Vagina (tissue), 2 donors: ENCODE results near the gene INPP5A. TPM values are rescaled to one million over a fixed set of nuclear protein-coding genes. Genes with fewer than 3 reads are reported as not detected.

Experiments used
- DNase-seq, 2 donors: peaks; one replicate each; pipeline ENCODE4 v3.0.0-alpha.2; 2017; ENCODE audit errors: extremely low spot score in 2 of 2
- H3K27ac ChIP-seq: fragments of 200-600 bp; sonication (generic); one replicate; pipeline ENCODE4 v1.5.1; 2019
- H3K27me3 ChIP-seq: fragments of 200-600 bp; sonication (generic); one replicate; pipeline ENCODE4 v1.5.1; 2019
- H3K36me3 ChIP-seq, 2 donors: fragments of 200-600 bp; sonication (generic); one replicate each; pipeline ENCODE4 v1.5.1; 2017 to 2019
- H3K4me1 ChIP-seq: fragments of 200-600 bp; sonication (generic); one replicate; pipeline ENCODE4 v1.5.1; 2019
- H3K4me3 ChIP-seq, 2 donors: fragments of 200-600 bp; sonication (generic); 1 replicate in 1 of 2; 2 replicates in 1 of 2; pipeline ENCODE4 v1.5.1; 2016 to 2019
- H3K9me3 ChIP-seq: fragments of 200-600 bp; sonication (generic); one replicate; pipeline ENCODE4 v1.5.1; 2019
- POLR2A ChIP-seq, 2 donors: fragments of 450-650 bp; IDR thresholded peaks; one replicate each; pipeline ENCODE4 v1.6.1; 2017; ENCODE audit warnings: antibody characterized with exemption in 2 of 2, mild to moderate bottlenecking in 2 of 2, moderate library complexity in 2 of 2
- POLR2AphosphoS5 ChIP-seq, 2 donors: sonication (generic); formaldehyde crosslinking; IDR thresholded peaks; one replicate each; pipeline ENCODE4 v1.9.0; 2017; ENCODE audit warnings: antibody characterized with exemption in 2 of 2, mild to moderate bottlenecking in 2 of 2, low read depth in 1 of 2; ENCODE audit not compliant: insufficient read depth in 1 of 2
- intact Hi-C: fragments of 100-400 bp; cut with DNase I; formaldehyde crosslinking; loops from one replicate; pipeline ENCODE4 v1.15.1; 2023
- total RNA-seq: library from RNA; depleted of rRNA; stranded (reverse); fragments of >200 nt; gene quantifications from one replicate; pipeline ENCODE4 v1.2.3, GENCODE V29; 2016
- TF ChIP-seq, protein P1 (sequence below), 3 experiments: fragments of 450-650 bp in 2 of 3; fragments of 200-600 bp in 1 of 3; sonication (generic) in 1 of 3; IDR thresholded peaks; one replicate each; pipeline ENCODE4 v1.5.1; 2017 to 2019; ENCODE audit warnings: antibody characterized with exemption in 3 of 3, mild to moderate bottlenecking in 2 of 3, moderate library complexity in 2 of 3

The INPP5A gene
- total RNA-seq, 1 donor from 2014 or later, result 24.3 TPM

DNA sequence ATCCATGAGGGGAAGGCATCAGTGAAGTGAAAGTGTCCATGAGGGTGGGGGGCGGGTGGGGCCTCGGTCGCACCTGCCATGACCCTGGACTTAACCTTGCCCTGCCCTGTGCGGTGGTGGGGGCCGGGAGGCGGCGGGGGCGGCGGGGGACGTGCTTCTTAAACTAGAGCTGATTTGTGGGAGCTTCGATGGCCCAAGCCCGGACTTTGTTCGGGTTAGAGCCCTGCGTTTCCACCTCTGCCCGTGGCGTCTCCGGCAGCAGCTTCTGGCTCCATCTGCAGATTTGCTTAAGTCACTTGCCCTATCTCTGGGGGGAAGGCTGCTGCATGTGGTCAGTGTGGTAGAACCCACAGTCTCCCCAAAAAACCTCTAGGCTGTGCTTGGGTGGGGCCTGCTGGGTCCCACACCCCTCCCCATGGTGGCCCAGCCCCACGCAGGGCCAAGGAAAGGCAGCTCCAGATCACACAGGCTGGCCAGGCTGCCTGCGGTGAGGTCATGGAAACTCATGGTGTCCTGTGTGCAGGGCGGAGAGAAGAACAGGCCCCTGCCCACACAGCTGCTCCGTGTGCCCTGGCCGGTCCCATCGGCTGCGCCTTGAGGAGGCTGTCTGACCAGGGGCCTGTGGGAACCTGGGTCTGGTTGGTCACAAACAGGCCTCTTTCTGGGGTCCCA, 93.2 kb downstream of the INPP5A start:
- intact Hi-C loops, result loop anchor here (5.0 to 10.0 kb wide), 3 partner anchors 54 to 236 kb away; partner anchors contain the start of genes INPP5A and PWWP2B
- TF ChIP-seq, protein P1, sequence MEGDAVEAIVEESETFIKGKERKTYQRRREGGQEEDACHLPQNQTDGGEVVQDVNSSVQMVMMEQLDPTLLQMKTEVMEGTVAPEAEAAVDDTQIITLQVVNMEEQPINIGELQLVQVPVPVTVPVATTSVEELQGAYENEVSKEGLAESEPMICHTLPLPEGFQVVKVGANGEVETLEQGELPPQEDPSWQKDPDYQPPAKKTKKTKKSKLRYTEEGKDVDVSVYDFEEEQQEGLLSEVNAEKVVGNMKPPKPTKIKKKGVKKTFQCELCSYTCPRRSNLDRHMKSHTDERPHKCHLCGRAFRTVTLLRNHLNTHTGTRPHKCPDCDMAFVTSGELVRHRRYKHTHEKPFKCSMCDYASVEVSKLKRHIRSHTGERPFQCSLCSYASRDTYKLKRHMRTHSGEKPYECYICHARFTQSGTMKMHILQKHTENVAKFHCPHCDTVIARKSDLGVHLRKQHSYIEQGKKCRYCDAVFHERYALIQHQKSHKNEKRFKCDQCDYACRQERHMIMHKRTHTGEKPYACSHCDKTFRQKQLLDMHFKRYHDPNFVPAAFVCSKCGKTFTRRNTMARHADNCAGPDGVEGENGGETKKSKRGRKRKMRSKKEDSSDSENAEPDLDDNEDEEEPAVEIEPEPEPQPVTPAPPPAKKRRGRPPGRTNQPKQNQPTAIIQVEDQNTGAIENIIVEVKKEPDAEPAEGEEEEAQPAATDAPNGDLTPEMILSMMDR (IDR thresholded peaks at IDR 0.05), result no peak
- TF ChIP-seq POLR2A (IDR thresholded peaks at IDR 0.05) (peak in 1 of 2 donors; percentile 6), POLR2AphosphoS5 (IDR thresholded peaks at IDR 0.05; ENCODE audit: insufficient read depth in 1 of 2, low read depth in 1 of 2) (peak in 1 of 2 donors; percentile 84)
- Histone ChIP-seq H3K27ac (peak overlapping the region; percentile 96), H3K9me3 (no peaks in the 10 kb centered on the region), H3K4me1 (peaks cover 81% of the 10 kb centered on the region), H3K36me3 (no peaks in the 10 kb centered on the region), H3K27me3 (no peaks in the 10 kb centered on the region), H3K4me3 (no peak overlapping the region)
- DNase-seq, result no peak

DNA sequence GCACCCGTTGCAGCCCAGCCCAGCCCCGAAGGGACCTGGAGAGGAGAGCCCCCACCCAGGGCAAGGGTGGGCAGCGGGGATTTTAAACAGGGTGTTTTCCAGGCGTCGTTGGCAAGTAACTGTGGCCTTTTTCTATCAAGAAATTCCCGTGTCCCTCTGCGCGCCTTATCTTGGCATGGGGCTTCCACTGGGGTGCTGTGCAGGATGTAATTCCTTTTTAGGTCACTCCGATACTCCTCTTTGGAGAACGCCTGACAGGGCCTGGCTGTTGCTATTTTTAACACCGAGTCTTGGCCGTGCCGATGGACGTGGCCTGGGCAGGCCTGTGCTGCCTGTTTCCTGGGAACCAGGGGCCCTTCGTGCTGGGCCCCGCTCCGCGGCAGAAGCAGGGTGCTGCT, 93.8 kb downstream of the INPP5A start:
- H3K9me3 ChIP-seq, result no peaks in the 10 kb centered on the region
- no peaks in the 10 kb centered on the region for H3K27me3 ChIP-seq
- no peak for DNase-seq
- H3K4me3 ChIP-seq, result no peak overlapping the region
- peaks cover 80% of the 10 kb centered on the region for H3K4me1 ChIP-seq
- peak overlapping the region; percentile 96 for H3K27ac ChIP-seq
- TF ChIP-seq, protein P1 (IDR thresholded peaks at IDR 0.05), result no peak
- peak; percentile 59 to 76 for TF ChIP-seq POLR2AphosphoS5 (IDR thresholded peaks at IDR 0.05; ENCODE audit: insufficient read depth in 1 of 2, low read depth in 1 of 2)
- no peaks in the 10 kb centered on the region for H3K36me3 ChIP-seq
- intact Hi-C loops, result loop anchor here (5.0 to 10.0 kb wide), 3 partner anchors 54 to 237 kb away; partner anchors contain the start of genes INPP5A and PWWP2B

DNA sequence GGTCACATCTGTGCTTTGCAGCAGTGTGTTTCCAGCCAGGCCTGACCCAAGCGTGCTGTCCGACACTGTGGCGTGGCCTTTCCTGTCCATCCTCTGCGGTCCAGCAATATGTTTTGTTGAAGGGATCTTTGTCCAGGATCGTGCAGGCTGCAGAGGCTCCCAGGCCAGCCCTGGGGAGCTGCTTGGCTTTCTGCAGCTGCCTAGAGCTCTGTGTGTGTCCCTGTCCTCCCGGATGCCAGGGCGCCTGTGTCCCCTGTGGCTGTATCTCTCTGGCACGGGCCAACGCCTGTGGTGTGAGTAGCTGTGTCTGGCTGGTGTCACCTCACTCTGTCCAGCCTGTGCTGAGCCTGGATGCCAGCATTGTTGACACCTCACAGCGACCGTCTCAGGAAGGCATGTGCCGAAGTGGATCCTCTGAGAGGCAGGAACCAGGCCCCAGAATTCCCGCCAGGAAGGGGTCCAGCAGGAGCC, 94.5 kb downstream of the INPP5A start:
- no peaks in the 10 kb centered on the region for H3K36me3 ChIP-seq

DNA sequence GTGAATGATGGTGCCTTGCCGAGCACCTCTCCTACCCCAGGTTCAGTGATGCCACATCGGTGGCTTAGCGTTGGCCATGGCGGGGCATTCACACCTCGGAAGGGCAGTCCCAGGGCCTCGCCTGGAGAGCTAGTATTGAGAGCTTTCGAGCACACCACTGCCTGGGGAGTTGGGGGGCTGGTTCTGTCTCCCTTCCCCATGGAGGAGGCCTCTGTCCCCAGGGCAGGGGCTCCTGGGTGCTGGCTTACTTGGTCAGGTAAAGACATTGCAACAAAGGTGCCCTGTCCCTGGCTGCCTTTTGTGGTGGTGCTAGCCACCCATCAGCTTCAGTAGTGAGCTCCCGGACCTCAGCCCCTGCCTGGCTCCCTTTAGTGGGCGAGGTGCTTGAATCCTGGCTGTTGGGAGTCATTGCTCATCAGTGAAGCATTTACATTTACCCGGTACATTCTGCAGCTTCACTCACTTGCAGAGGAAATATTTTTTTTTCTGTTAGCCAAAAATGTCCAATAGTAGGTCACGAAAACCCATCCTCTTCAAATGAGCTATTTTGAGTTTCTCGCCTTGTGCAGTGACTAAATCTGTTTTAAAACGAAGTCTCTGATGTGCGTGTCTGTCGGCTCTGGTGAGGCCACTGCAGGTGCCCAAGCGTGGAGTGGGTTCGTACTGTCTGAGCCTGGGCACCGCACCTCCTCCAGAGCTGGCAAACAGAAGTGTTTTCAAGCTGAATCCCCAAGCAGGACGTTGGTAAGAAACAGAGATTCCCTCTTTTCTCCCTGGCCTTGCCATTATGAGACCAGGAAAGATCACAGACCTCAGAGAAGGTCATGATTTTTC, 95.5 kb downstream of the INPP5A start:
- intact Hi-C loops, result loop anchor here (5.0 to 10.0 kb wide), 3 partner anchors 56 to 238 kb away; partner anchors contain the start of genes INPP5A and PWWP2B
- no peaks in the 10 kb centered on the region for H3K36me3 ChIP-seq
- H3K4me1 ChIP-seq, result peaks cover 79% of the 10 kb centered on the region
- H3K27ac ChIP-seq, result peak overlapping the region; percentile 96
- no peak overlapping the region for H3K4me3 ChIP-seq
- H3K27me3 ChIP-seq, result no peaks in the 10 kb centered on the region
- DNase-seq, result no peak
- TF ChIP-seq, protein P1 (IDR thresholded peaks at IDR 0.05), result no peak
- TF ChIP-seq POLR2AphosphoS5 (IDR thresholded peaks at IDR 0.05; ENCODE audit: insufficient read depth in 1 of 2, low read depth in 1 of 2) (no peak), POLR2A (IDR thresholded peaks at IDR 0.05) (no peak)
- H3K9me3 ChIP-seq, result no peaks in the 10 kb centered on the region

More for the DNA sequence above, 94.5 kb downstream of the INPP5A start:
- TF ChIP-seq POLR2AphosphoS5 (IDR thresholded peaks at IDR 0.05; ENCODE audit: insufficient read depth in 1 of 2, low read depth in 1 of 2), result no peak
- TF ChIP-seq, protein P1 (IDR thresholded peaks at IDR 0.05), result no peak
- TF ChIP-seq POLR2A (IDR thresholded peaks at IDR 0.05), result no peak
- Histone ChIP-seq H3K9me3 (no peaks in the 10 kb centered on the region), H3K4me3 (no peak overlapping the region), H3K27me3 (no peaks in the 10 kb centered on the region), H3K27ac (peak overlapping the region; percentile 96), H3K4me1 (peaks cover 80% of the 10 kb centered on the region)
- DNase-seq, result no peak
- intact Hi-C loops, result loop anchor here (5.0 to 10.0 kb wide), 3 partner anchors 55 to 237 kb away; partner anchors contain the start of genes INPP5A and PWWP2B
